Endothelial cell of umbilical vein (primary cell): ENCODE data around the gene BIRC5. TPM values are rescaled to one million over a fixed set of nuclear protein-coding genes. Genes with fewer than 3 reads are reported as not detected.

ENCODE experiments used
- BruUV-seq: library from RNA; stranded (reverse); fragments of 400-500 nt; replicated peaks from 2 replicates; lab custom pipeline; 2021; lab: Mats Ljungman, UMichigan
- CTCF ChIA-PET: fragments of 300-600, 350-600 bp; sonication (Branson Sonifier 250); formaldehyde crosslinking; loops from one replicate; lab custom pipeline; 2021; ENCODE audit warnings: antibody characterized with exemption, inconsistent platforms; lab: Charles Lee
- POLR2A ChIA-PET: fragments of 300-600, 350-600 bp; sonication (Branson Sonifier 250); formaldehyde crosslinking; loops from one replicate; lab custom pipeline; 2021; ENCODE audit warnings: antibody characterized with exemption, inconsistent platforms; lab: Charles Lee
- DNase-seq: peaks from one replicate; pipeline ENCODE4 v3.0.0-alpha.2; 2011; ENCODE audit warnings: low read depth, low spot score
- FAIRE-seq: peaks from 2 replicates; lab custom pipeline; 2011; peaks lifted over from hg19 to GRCh38; lab: Jason Lieb, UNC
- H2AFZ ChIP-seq: 2 replicates; pipeline ENCODE4 v1.6.0; 2012; ENCODE audit warnings: low read depth, low read length, control low read depth, inconsistent platforms
- H3K27ac ChIP-seq: 2 replicates; pipeline ENCODE4 v1.5.1; 2011; ENCODE audit warnings: low read depth, mild to moderate bottlenecking, control low read depth, low read length, moderate library complexity; ENCODE audit not compliant: insufficient read depth
- H3K27me3 ChIP-seq, 2 experiments: 2 replicates each; pipeline versions ENCODE4 v1.6.0 to v1.6.1; 2011; ENCODE audit warnings: low read length in 2 of 2, mixed read lengths in 1 of 2; ENCODE audit not compliant: control insufficient read depth in 2 of 2, insufficient read depth in 2 of 2
- H3K36me3 ChIP-seq, 2 experiments: 2 replicates in 1 of 2; 3 replicates in 1 of 2; pipeline ENCODE4 v1.5.1; 2011; ENCODE audit warnings: low read length in 2 of 2, mild to moderate bottlenecking in 1 of 2, moderate library complexity in 1 of 2; ENCODE audit not compliant: control insufficient read depth in 2 of 2, insufficient read depth in 2 of 2; ENCODE audit errors: extremely low read depth in 1 of 2
- H3K4me1 ChIP-seq: 3 replicates; pipeline ENCODE4 v1.5.1; 2011; ENCODE audit warnings: mild to moderate bottlenecking, low read length; ENCODE audit not compliant: control insufficient read depth, insufficient read depth; ENCODE audit errors: extremely low read depth
- H3K4me2 ChIP-seq: 2 replicates; pipeline ENCODE4 v1.6.1; 2011; ENCODE audit warnings: low read length, control low read depth, mixed read lengths; ENCODE audit not compliant: insufficient read depth
- H3K4me3 ChIP-seq, 3 experiments: fragments of 200-600 bp in 1 of 3; sonication (generic), shearing (Covaris generic) in 1 of 3; replicated peaks in 1 of 3; 2 replicates each; pipeline ENCODE4 v1.5.1; 2011 to 2016; ENCODE audit warnings: control low read depth in 3 of 3, low read length in 3 of 3, mild to moderate bottlenecking in 2 of 3, inconsistent platforms in 1 of 3, low read depth in 1 of 3, moderate library complexity in 1 of 3; ENCODE audit not compliant: insufficient read depth in 1 of 3
- H3K79me2 ChIP-seq: 2 replicates; pipeline ENCODE4 v1.6.0; 2012; ENCODE audit warnings: low read length, inconsistent platforms; ENCODE audit not compliant: control insufficient read depth, insufficient read depth
- H3K9ac ChIP-seq: replicated peaks from 2 replicates; pipeline ENCODE3; 2011; ENCODE audit warnings: low read length, control low read depth; ENCODE audit not compliant: insufficient read depth; ENCODE audit errors: extremely low read depth
- H3K9me1 ChIP-seq: replicated peaks from 3 replicates; pipeline ENCODE4 v1.6.0; 2011; ENCODE audit warnings: mild to moderate bottlenecking, low read length; ENCODE audit not compliant: control insufficient read depth, insufficient read depth; ENCODE audit errors: extremely low read depth
- H3K9me3 ChIP-seq: replicated peaks from 2 replicates; pipeline ENCODE4 v1.5.1; 2012; ENCODE audit warnings: low read length, inconsistent platforms; ENCODE audit not compliant: control insufficient read depth, insufficient read depth
- H4K20me1 ChIP-seq: replicated peaks from 2 replicates; pipeline ENCODE3; 2011; ENCODE audit warnings: mild to moderate bottlenecking, low read length; ENCODE audit not compliant: control insufficient read depth, insufficient read depth; ENCODE audit errors: extremely low read depth
- EZH2 ChIP-seq: IDR thresholded peaks from 2 replicates; pipeline ENCODE4 v1.6.1; 2012; ENCODE audit warnings: borderline replicate concordance, low read depth, mild to moderate bottlenecking, moderate library complexity, low read length, inconsistent platforms; ENCODE audit not compliant: severe bottlenecking
- FOS ChIP-seq: IDR thresholded peaks from 2 replicates; pipeline ENCODE4 v1.6.1; 2011; ENCODE audit warnings: mild to moderate bottlenecking, low read length, moderate library complexity, borderline replicate concordance; ENCODE audit not compliant: insufficient read depth
- GATA2 ChIP-seq: IDR thresholded peaks from 2 replicates; pipeline ENCODE4 v1.7.0; 2011; ENCODE audit warnings: low read depth, mild to moderate bottlenecking, moderate library complexity, mixed read lengths, low read length; ENCODE audit not compliant: insufficient read length, insufficient read depth
- JUN ChIP-seq: IDR thresholded peaks from 2 replicates; pipeline ENCODE4 v1.6.1; 2011; ENCODE audit warnings: borderline replicate concordance, low read depth; ENCODE audit not compliant: insufficient read length, insufficient read depth
- MYC ChIP-seq: IDR thresholded peaks from one replicate; pipeline ENCODE4 v1.6.1; 2011; ENCODE audit warnings: mild to moderate bottlenecking, low read depth, low read length
- POLR2A ChIP-seq: IDR thresholded peaks from 2 replicates; pipeline ENCODE4 v1.6.1; 2012; ENCODE audit warnings: low read depth, mild to moderate bottlenecking, control low read depth, low read length
- POLR2AphosphoS5 ChIP-seq: IDR thresholded peaks from 2 replicates; pipeline ENCODE4 v1.6.1; 2012; ENCODE audit warnings: low read depth, mild to moderate bottlenecking, control low read depth, low read length, moderate library complexity; ENCODE audit not compliant: insufficient read depth
- dilution Hi-C: fragments of 300-500 bp; cut with MboI; formaldehyde crosslinking; loops from one replicate; pipeline ENCODE4 v1.15.0; 2019; ENCODE audit warnings: low sequenced_read_pairs; ENCODE audit not compliant: extremely low pct_ligation_motif_present
- intact Hi-C: fragments of 100-400 bp; cut with micrococcal nuclease; formaldehyde crosslinking; loops from one replicate; pipeline ENCODE4 v1.10.0; 2022
- polyA plus RNA-seq, 4 experiments: library from polyadenylated mRNA; depleted of rRNA in 3 of 4; stranded (reverse) in 3 of 4; unstranded in 1 of 4; fragments of >200 nt; gene quantifications; 2 replicates each; pipeline versions ENCODE4 v1.2.1 to v1.2.3, GENCODE V29; 2011 to 2012; ENCODE audit warnings: missing spikeins in 1 of 4
- total RNA-seq: library from RNA; stranded (reverse); gene quantifications from 2 replicates; pipeline ENCODE4 v1.2.3, GENCODE V29; 2021
- TF ChIP-seq, protein P1 (sequence below): IDR thresholded peaks from 2 replicates; pipeline ENCODE4 v1.6.1; 2011; ENCODE audit not compliant: insufficient read depth, insufficient read length
- TF ChIP-seq, protein P2 (sequence below), 2 donors: IDR thresholded peaks; 1 replicate in 1 of 2; 2 replicates in 1 of 2; pipeline ENCODE4 v1.5.1; 2011; ENCODE audit warnings: low read length in 2 of 2, mild to moderate bottlenecking in 2 of 2, moderate library complexity in 2 of 2, control low read depth in 1 of 2, inconsistent platforms in 1 of 2, low read depth in 1 of 2; ENCODE audit not compliant: insufficient read depth in 1 of 2; ENCODE audit errors: extremely low read depth in 1 of 2

The BIRC5 gene
- total and polyA plus RNA-seq, 2 donors (not counting 3 experiments of a cell fraction or from before 2014, with no cell fraction given), result 32.8 to 74.6 TPM

DNA sequence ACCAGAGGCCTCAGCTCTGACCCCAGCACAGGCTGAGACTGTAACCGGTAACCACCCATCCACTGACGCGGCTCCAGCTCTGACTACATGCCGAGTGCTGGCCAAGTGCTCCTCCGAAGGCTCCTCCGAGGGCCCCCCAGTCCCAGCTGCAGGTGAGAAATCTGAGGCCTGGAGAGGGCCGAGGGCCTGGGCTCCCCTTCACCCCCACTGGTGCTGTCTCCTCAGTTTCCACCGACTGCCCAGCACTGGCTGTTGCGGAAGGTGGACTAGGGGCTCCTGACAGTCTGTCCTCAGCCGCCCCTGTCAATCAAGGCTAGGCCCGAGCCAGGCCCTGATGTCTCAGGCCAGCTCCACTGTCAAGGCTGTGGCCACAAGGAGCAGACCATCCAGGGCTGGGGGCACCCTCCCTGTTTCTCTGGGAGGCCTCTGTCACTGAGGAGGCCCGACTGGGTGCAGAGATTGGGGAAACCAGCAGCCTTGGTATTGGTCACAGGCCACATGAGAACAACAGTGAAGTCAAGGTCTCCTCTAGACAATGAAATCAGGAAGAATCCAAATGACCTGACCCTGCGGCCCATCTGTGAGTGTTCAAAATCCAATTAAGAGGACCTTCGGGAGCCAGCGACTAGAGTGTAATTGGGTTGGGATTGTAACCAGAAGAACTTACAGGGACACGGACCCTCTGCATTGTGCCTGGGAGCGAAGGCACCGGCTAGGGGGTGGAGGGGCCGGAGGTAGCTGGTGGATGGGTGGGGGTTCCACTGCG lies 22.5 kb downstream of the BIRC5 start:
- H4K20me1 ChIP-seq, result no peaks in the 10 kb centered on the region
- CTCF ChIA-PET, result interaction anchor here (1.6 to 1.9 kb wide), 2 partner anchors 15 to 62 kb away, joined by 4 to 10 read pairs; no protein-coding TSS in a partner anchor
- H3K27ac ChIP-seq, result no peak overlapping the region
- H3K4me3 ChIP-seq, result no peak overlapping the region
- H3K27me3 ChIP-seq, result peaks cover 8% of the 10 kb centered on the region in 2 experiments
- intact Hi-C loops (no loop called here), dilution Hi-C loops (no loop called here)
- no peaks in the 10 kb centered on the region for H3K36me3 ChIP-seq
- BruUV-seq, result no TSS peak
- no peaks in the 10 kb centered on the region for H3K9me3 ChIP-seq
- no peaks in the 10 kb centered on the region for H3K9me1 ChIP-seq
- POLR2A ChIA-PET, result no interaction called here
- no peaks in the 10 kb centered on the region for H3K79me2 ChIP-seq
- TF ChIP-seq, protein P1, sequence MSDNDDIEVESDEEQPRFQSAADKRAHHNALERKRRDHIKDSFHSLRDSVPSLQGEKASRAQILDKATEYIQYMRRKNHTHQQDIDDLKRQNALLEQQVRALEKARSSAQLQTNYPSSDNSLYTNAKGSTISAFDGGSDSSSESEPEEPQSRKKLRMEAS, result no peak
- TF ChIP-seq JUN (no peak), FOS (no peak), POLR2AphosphoS5 (no peak), GATA2 (no peak), POLR2A (no peak), MYC (no peak), EZH2 (no peak)
- TF ChIP-seq, protein P2, sequence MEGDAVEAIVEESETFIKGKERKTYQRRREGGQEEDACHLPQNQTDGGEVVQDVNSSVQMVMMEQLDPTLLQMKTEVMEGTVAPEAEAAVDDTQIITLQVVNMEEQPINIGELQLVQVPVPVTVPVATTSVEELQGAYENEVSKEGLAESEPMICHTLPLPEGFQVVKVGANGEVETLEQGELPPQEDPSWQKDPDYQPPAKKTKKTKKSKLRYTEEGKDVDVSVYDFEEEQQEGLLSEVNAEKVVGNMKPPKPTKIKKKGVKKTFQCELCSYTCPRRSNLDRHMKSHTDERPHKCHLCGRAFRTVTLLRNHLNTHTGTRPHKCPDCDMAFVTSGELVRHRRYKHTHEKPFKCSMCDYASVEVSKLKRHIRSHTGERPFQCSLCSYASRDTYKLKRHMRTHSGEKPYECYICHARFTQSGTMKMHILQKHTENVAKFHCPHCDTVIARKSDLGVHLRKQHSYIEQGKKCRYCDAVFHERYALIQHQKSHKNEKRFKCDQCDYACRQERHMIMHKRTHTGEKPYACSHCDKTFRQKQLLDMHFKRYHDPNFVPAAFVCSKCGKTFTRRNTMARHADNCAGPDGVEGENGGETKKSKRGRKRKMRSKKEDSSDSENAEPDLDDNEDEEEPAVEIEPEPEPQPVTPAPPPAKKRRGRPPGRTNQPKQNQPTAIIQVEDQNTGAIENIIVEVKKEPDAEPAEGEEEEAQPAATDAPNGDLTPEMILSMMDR (IDR thresholded peaks at IDR 0.05; ENCODE audit: extremely low read depth in 1 of 2, insufficient read depth in 1 of 2, low read depth in 1 of 2, low read length in 2 of 2), result no peak
- H3K4me2 ChIP-seq, result no peak overlapping the region
- H3K9ac ChIP-seq, result no peak overlapping the region
- H3K4me1 ChIP-seq, result peaks cover 3% of the 10 kb centered on the region
- FAIRE-seq, result no peak
- H2AFZ ChIP-seq, result no peak overlapping the region
- no peak for DNase-seq
